ENCODE data around the gene TMEM132C. TPM values are rescaled to one million over a fixed set of nuclear protein-coding genes. Genes with fewer than 3 reads are reported as not detected.

Gene TMEM132C
- total and polyA plus RNA-seq, 4 donors = 0.05 to 0.08 (median 0.05) TPM; not detected in 1

DNA sequence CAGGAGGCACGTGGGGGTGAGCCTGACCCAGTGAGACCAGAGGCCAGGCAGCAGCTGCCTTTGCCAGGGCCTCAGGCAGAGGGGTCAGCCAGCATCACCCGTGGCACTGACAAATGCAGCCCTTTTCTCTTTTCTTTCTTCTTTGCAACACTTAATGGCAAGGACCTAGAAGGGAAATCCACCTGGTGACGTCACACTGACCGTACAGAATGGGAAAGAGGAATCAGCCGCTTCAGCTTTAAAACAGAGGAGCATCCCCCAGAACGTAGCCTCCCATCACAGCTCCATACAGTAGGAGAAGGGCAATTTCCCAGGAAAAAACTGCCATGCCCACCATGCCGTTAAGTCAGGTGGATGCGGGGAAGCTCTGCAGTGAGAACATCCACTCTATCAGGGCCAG lies 328.6 kb downstream of the TMEM132C start:
- Histone ChIP-seq H3K9ac (ENCODE audit: low read depth in 1 of 2, low read length in 2 of 2) (no peak overlapping the region), H3K9me3 (ENCODE audit: control insufficient read depth in 4 of 4, low read length in 3 of 4) (peaks cover 0 to 2% (median 0%) of the 10 kb centered on the region in 4 donors), H3K36me3 (ENCODE audit: control insufficient read depth in 4 of 4, insufficient read depth in 3 of 4, low read depth in 1 of 4, low read length in 3 of 4) (no peaks in the 10 kb centered on the region), H3K4me1 (ENCODE audit: control insufficient read depth in 4 of 4, insufficient read depth in 4 of 4, low read length in 3 of 4) (no peaks in the 10 kb centered on the region), H3K27ac (ENCODE audit: low read depth in 1 of 2, low read length in 2 of 2) (no peak overlapping the region), H3K4me3 (ENCODE audit: low read depth in 1 of 3, low read length in 3 of 3) (no peak overlapping the region), H3K27me3 (ENCODE audit: control insufficient read depth in 4 of 4, insufficient read depth in 4 of 4, low read length in 3 of 4) (no peaks in the 10 kb centered on the region)
- WGBS = 65% methylated on average over 8 of the region's 8 CpGs
- TF ChIP-seq TAF1 (conservative IDR thresholded peaks at IDR 0.05) (no peak), EGR1 (IDR thresholded peaks at IDR 0.05; ENCODE audit: low read depth in 2 of 2) (no peak), JUND (IDR thresholded peaks at IDR 0.05) (no peak), FOXA2 (IDR thresholded peaks at IDR 0.05) (no peak), FOXA1 (IDR thresholded peaks at IDR 0.05) (no peak), NR2F2 (IDR thresholded peaks at IDR 0.05) (no peak), GABPA (IDR thresholded peaks at IDR 0.05 in 1 of 2, conservative IDR thresholded peaks at IDR 0.05 in 1 of 2) (no peak), HNF4G (IDR thresholded peaks at IDR 0.05) (no peak), RXRA (IDR thresholded peaks at IDR 0.05) (no peak), YY1 (IDR thresholded peaks at IDR 0.05) (no peak), HNF4A (conservative IDR thresholded peaks at IDR 0.05) (no peak), SP1 (IDR thresholded peaks at IDR 0.05) (no peak)
- TF ChIP-seq, protein P1, sequence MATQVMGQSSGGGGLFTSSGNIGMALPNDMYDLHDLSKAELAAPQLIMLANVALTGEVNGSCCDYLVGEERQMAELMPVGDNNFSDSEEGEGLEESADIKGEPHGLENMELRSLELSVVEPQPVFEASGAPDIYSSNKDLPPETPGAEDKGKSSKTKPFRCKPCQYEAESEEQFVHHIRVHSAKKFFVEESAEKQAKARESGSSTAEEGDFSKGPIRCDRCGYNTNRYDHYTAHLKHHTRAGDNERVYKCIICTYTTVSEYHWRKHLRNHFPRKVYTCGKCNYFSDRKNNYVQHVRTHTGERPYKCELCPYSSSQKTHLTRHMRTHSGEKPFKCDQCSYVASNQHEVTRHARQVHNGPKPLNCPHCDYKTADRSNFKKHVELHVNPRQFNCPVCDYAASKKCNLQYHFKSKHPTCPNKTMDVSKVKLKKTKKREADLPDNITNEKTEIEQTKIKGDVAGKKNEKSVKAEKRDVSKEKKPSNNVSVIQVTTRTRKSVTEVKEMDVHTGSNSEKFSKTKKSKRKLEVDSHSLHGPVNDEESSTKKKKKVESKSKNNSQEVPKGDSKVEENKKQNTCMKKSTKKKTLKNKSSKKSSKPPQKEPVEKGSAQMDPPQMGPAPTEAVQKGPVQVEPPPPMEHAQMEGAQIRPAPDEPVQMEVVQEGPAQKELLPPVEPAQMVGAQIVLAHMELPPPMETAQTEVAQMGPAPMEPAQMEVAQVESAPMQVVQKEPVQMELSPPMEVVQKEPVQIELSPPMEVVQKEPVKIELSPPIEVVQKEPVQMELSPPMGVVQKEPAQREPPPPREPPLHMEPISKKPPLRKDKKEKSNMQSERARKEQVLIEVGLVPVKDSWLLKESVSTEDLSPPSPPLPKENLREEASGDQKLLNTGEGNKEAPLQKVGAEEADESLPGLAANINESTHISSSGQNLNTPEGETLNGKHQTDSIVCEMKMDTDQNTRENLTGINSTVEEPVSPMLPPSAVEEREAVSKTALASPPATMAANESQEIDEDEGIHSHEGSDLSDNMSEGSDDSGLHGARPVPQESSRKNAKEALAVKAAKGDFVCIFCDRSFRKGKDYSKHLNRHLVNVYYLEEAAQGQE (IDR thresholded peaks at IDR 0.05) = no peak
- TF ChIP-seq, protein P2, sequence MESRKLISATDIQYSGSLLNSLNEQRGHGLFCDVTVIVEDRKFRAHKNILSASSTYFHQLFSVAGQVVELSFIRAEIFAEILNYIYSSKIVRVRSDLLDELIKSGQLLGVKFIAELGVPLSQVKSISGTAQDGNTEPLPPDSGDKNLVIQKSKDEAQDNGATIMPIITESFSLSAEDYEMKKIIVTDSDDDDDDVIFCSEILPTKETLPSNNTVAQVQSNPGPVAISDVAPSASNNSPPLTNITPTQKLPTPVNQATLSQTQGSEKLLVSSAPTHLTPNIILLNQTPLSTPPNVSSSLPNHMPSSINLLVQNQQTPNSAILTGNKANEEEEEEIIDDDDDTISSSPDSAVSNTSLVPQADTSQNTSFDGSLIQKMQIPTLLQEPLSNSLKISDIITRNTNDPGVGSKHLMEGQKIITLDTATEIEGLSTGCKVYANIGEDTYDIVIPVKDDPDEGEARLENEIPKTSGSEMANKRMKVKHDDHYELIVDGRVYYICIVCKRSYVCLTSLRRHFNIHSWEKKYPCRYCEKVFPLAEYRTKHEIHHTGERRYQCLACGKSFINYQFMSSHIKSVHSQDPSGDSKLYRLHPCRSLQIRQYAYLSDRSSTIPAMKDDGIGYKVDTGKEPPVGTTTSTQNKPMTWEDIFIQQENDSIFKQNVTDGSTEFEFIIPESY (IDR thresholded peaks at IDR 0.05) = no peak
- TF ChIP-seq, protein P3, sequence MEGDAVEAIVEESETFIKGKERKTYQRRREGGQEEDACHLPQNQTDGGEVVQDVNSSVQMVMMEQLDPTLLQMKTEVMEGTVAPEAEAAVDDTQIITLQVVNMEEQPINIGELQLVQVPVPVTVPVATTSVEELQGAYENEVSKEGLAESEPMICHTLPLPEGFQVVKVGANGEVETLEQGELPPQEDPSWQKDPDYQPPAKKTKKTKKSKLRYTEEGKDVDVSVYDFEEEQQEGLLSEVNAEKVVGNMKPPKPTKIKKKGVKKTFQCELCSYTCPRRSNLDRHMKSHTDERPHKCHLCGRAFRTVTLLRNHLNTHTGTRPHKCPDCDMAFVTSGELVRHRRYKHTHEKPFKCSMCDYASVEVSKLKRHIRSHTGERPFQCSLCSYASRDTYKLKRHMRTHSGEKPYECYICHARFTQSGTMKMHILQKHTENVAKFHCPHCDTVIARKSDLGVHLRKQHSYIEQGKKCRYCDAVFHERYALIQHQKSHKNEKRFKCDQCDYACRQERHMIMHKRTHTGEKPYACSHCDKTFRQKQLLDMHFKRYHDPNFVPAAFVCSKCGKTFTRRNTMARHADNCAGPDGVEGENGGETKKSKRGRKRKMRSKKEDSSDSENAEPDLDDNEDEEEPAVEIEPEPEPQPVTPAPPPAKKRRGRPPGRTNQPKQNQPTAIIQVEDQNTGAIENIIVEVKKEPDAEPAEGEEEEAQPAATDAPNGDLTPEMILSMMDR (IDR thresholded peaks at IDR 0.05; ENCODE audit: low read depth, low read length, missing input control) = no peak
- TF ChIP-seq, protein P4, sequence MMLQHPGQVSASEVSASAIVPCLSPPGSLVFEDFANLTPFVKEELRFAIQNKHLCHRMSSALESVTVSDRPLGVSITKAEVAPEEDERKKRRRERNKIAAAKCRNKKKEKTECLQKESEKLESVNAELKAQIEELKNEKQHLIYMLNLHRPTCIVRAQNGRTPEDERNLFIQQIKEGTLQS (IDR thresholded peaks at IDR 0.05) = no peak
- TF ChIP-seq, protein P5, sequence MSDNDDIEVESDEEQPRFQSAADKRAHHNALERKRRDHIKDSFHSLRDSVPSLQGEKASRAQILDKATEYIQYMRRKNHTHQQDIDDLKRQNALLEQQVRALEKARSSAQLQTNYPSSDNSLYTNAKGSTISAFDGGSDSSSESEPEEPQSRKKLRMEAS (IDR thresholded peaks at IDR 0.05) = no peak
- DNase-seq (ENCODE audit: low spot score) = no peak

All from liver (tissue), 9 donors.